Calu3 (cell line): ENCODE measurements around the gene TMEM201. TPM values are rescaled to one million over a fixed set of nuclear protein-coding genes. Genes with fewer than 3 reads are reported as not detected.

ENCODE experiments used
- BruUV-seq: library from RNA; stranded (reverse); fragments of 400-500 nt; replicated peaks from 2 replicates; lab custom pipeline; 2021; lab: Mats Ljungman, UMichigan
- CTCF ChIA-PET: fragments of 300-600 bp; sonication (Branson Sonifier 250); formaldehyde crosslinking; loops from one replicate; lab custom pipeline; 2022; ENCODE audit warnings: antibody characterized with exemption; lab: Charles Lee
- DNase-seq: peaks from one replicate; pipeline ENCODE4 v3.0.0; 2022
- H3K27ac Mint-ChIP-seq: one replicate; pipeline ENCODE4 v1.8.0; 2022; ENCODE audit warnings: mixed read lengths; ENCODE audit not compliant: unreplicated experiment
- H3K27me3 Mint-ChIP-seq: one replicate; pipeline ENCODE4 v1.8.0; 2022; ENCODE audit warnings: mixed read lengths; ENCODE audit not compliant: unreplicated experiment
- H3K36me3 Mint-ChIP-seq: one replicate; pipeline ENCODE4 v1.8.0; 2022; ENCODE audit warnings: mild to moderate bottlenecking, moderate library complexity, mixed read lengths; ENCODE audit not compliant: insufficient read depth, unreplicated experiment
- H3K4me1 Mint-ChIP-seq: one replicate; pipeline ENCODE4 v1.8.0; 2022; ENCODE audit warnings: mild to moderate bottlenecking, low read depth, mixed read lengths; ENCODE audit not compliant: unreplicated experiment
- H3K4me3 Mint-ChIP-seq: one replicate; pipeline ENCODE4 v1.8.0; 2022; ENCODE audit warnings: mild to moderate bottlenecking, low read depth, moderate library complexity, mixed read lengths; ENCODE audit not compliant: unreplicated experiment
- H3K9me3 Mint-ChIP-seq: one replicate; pipeline ENCODE4 v1.8.0; 2022; ENCODE audit warnings: low read depth, mixed read lengths; ENCODE audit not compliant: unreplicated experiment
- CTCF ChIP-seq: fragments of 200-600 bp; IDR thresholded peaks from one replicate; pipeline ENCODE4 v1.8.0; 2022; ENCODE audit warnings: antibody characterized with exemption; ENCODE audit not compliant: unreplicated experiment
- intact Hi-C: fragments of 100-400 bp; cut with micrococcal nuclease; formaldehyde crosslinking; loops from one replicate; pipeline ENCODE4 v1.10.0; 2022; ENCODE audit not compliant: unreplicated experiment
- total RNA-seq: library from RNA; stranded (reverse); gene quantifications from 2 replicates; pipeline ENCODE4 v1.2.3, GENCODE V29; 2022

Gene TMEM201
- total RNA-seq, 1 experiment from 2014 or later = 18.5 TPM

- CTCF ChIA-PET = interaction anchor here (0.6 kb wide), 1 partner anchor 35 kb away, joined by 6 read pairs; no protein-coding TSS in a partner anchor
- H3K4me1 Mint-ChIP-seq = no peaks in the 10 kb centered on the region
- TF ChIP-seq CTCF = no peak
- intact Hi-C loops = no loop called here
- no peak overlapping the region for H3K4me3 Mint-ChIP-seq
- BruUV-seq = no TSS peak
- peaks cover 40% of the 10 kb centered on the region for H3K27me3 Mint-ChIP-seq
- H3K36me3 Mint-ChIP-seq = no peaks in the 10 kb centered on the region
- no peaks in the 10 kb centered on the region for H3K9me3 Mint-ChIP-seq
- no peak overlapping the region for H3K27ac Mint-ChIP-seq
- DNase-seq = no peak
Measured at GRCh38 chr1:9648171-9648570, 59.5 kb downstream of the TMEM201 start.

- no TSS peak for BruUV-seq
- H3K9me3 Mint-ChIP-seq = no peaks in the 10 kb centered on the region
- TF ChIP-seq CTCF = no peak
- no peak for DNase-seq
- peaks cover 56% of the 10 kb centered on the region for H3K27me3 Mint-ChIP-seq
- no peaks in the 10 kb centered on the region for H3K4me1 Mint-ChIP-seq
- H3K36me3 Mint-ChIP-seq = no peaks in the 10 kb centered on the region
- H3K27ac Mint-ChIP-seq = no peak overlapping the region
- CTCF ChIA-PET = no interaction called here
- intact Hi-C loops = no loop called here
- no peak overlapping the region for H3K4me3 Mint-ChIP-seq
Measured at GRCh38 chr1:9649769-9650168, 61.1 kb downstream of the TMEM201 start.

GRCh38 chr1:9651220-9651564 is 62.5 kb downstream of the TMEM201 start:
- DNase-seq = no peak
- BruUV-seq = no TSS peak
- no peak overlapping the region for H3K27ac Mint-ChIP-seq
- no peak for TF ChIP-seq CTCF
- CTCF ChIA-PET = no interaction called here
- H3K9me3 Mint-ChIP-seq = no peaks in the 10 kb centered on the region
- no peaks in the 10 kb centered on the region for H3K4me1 Mint-ChIP-seq
- peak overlapping the region; percentile 61 for H3K4me3 Mint-ChIP-seq
- no peaks in the 10 kb centered on the region for H3K36me3 Mint-ChIP-seq
- peaks cover 69% of the 10 kb centered on the region for H3K27me3 Mint-ChIP-seq
- intact Hi-C loops = no loop called here

GRCh38 chr1:9651565-9652378 is 63.1 kb downstream of the TMEM201 start, which contains the start of gene PIK3CD:
PIK3CD (plus strand) TSS chr1:9651731; CDS start chr1:9710456, 58,725 bp downstream.
- Mint-ChIP-seq H3K4me1 (no peaks in the 10 kb centered on the region), H3K27me3 (peaks cover 73% of the 10 kb centered on the region), H3K9me3 (no peaks in the 10 kb centered on the region), H3K36me3 (no peaks in the 10 kb centered on the region), H3K4me3 (peak within 1 kb of the TSS; percentile 61), H3K27ac (no peak within 1 kb of the TSS)
- intact Hi-C loops = no loop called here
- no peak for TF ChIP-seq CTCF
- BruUV-seq = no TSS peak
- DNase-seq = no peak
- CTCF ChIA-PET = no interaction called here
